ENCODE data around the gene RAG2.

DNA sequence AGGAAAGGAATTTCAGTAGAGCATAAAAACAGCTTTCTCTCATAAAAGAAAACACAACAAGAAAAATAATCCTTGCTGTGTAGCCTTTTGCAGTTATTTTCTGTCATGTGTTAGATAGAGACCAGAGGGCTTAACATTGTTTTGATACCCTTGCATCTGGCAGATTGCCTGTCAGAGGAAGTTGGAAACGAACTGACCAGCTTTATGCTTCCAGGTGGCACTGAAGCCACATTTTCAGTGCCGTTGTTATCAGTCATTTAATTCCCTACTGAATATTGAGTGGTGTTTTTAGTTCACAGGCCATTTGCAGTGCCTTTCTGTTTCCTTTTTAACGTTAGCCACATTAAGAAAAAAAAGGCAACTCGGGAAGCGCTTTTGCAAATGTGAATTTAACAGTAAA lies 21.5 kb upstream of the RAG2 start:
- TF ChIP-seq, protein P1, sequence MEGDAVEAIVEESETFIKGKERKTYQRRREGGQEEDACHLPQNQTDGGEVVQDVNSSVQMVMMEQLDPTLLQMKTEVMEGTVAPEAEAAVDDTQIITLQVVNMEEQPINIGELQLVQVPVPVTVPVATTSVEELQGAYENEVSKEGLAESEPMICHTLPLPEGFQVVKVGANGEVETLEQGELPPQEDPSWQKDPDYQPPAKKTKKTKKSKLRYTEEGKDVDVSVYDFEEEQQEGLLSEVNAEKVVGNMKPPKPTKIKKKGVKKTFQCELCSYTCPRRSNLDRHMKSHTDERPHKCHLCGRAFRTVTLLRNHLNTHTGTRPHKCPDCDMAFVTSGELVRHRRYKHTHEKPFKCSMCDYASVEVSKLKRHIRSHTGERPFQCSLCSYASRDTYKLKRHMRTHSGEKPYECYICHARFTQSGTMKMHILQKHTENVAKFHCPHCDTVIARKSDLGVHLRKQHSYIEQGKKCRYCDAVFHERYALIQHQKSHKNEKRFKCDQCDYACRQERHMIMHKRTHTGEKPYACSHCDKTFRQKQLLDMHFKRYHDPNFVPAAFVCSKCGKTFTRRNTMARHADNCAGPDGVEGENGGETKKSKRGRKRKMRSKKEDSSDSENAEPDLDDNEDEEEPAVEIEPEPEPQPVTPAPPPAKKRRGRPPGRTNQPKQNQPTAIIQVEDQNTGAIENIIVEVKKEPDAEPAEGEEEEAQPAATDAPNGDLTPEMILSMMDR (conservative IDR thresholded peaks at IDR 0.05 in 1 of 2, IDR thresholded peaks at IDR 0.05 in 1 of 2; ENCODE audit: extremely low read depth in 1 of 2, insufficient read depth in 1 of 2, low read depth in 1 of 2, low read length in 2 of 2), result no peak
- no peak for TF ChIP-seq EZH2 (IDR thresholded peaks at IDR 0.05; ENCODE audit: borderline replicate concordance, low read length)

Data from mammary epithelial cell (primary cell).